Hindlimb muscle (tissue), 1 donor: Measurements from ENCODE around the gene FLYWCH2. TPM values are rescaled to one million over a fixed set of nuclear protein-coding genes. Genes with fewer than 3 reads are reported as not detected.

Experiments
- DNase-seq: peaks from one replicate; pipeline ENCODE4 v3.0.0-alpha.2; 2013
- polyA plus RNA-seq: library from polyadenylated mRNA; unstranded; fragments of 120-200 nt; gene quantifications from one replicate; pipeline ENCODE4 v1.2.1, GENCODE V29; 2013; ENCODE audit not compliant: insufficient read length

Gene FLYWCH2
- 16.1 TPM for polyA plus RNA-seq

DNA sequence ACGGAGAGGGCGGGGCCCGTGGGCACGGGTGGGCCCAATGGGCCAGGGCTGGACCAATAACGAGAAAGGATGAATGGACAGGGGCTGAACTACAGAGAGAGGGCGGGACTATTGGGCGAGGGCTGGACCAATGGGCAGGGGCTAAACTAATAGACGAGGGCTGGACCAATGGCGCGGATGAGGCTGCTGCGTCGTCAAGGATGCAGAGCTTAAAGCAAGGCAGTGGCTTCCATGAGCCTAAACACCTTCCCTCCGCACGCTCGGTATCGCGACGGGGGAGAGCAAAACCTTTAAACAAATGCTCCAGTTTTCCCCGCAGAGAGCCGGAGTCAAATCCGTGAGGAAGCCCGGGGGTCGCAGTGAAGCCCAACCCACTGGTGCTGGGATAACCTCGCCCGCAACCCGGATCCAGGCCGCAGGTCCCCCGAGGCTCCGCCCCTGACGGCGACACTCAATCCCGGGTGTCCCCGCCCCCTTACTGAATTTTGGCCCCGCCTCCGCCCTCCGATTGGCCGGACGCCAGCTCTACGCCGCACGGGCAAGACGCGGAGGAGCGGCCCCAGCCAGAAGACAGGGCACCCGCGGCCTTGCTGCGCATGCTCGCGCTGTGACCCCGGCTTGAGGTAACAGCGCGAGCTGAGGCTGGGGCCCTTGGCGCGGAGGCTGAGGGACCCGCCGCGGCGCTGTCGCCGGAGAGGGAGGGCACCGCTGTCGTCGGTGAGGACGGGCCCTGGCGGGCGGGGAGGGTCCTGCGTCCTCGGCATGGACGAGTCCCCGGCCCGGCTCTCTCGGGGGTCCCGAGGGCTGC is at the start of gene FLYWCH2:
Gene FLYWCH2 (plus strand): TSS at position 566 of the 808 bp plus-strand sequence. CDS start 13,235 bp downstream, outside the sequence.
- peak; percentile 97 for DNase-seq

- no peak for DNase-seq
Measured at GRCh38 chr16:2833776-2834175, 49.2 kb upstream of the FLYWCH2 start.

DNA sequence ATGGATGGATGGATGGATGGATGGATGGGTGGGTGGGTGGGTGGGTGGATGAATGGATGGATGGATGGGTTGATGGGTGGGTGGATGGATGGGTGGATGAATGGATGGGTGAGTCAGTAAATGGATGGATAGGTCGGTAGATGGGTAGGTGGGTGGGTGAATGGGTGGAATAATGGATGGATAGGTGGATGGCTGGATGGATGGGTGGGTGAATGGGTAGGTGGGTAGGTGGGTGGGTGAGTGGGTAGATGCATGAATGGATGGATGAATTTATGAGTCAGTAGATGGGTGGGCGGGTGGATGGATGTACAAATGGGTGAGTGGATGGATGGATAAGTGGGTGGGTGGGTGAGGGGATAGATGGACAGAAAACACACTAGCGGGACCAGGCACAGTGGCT is 48.0 kb upstream of the FLYWCH2 start:
- DNase-seq = no peak

DNA sequence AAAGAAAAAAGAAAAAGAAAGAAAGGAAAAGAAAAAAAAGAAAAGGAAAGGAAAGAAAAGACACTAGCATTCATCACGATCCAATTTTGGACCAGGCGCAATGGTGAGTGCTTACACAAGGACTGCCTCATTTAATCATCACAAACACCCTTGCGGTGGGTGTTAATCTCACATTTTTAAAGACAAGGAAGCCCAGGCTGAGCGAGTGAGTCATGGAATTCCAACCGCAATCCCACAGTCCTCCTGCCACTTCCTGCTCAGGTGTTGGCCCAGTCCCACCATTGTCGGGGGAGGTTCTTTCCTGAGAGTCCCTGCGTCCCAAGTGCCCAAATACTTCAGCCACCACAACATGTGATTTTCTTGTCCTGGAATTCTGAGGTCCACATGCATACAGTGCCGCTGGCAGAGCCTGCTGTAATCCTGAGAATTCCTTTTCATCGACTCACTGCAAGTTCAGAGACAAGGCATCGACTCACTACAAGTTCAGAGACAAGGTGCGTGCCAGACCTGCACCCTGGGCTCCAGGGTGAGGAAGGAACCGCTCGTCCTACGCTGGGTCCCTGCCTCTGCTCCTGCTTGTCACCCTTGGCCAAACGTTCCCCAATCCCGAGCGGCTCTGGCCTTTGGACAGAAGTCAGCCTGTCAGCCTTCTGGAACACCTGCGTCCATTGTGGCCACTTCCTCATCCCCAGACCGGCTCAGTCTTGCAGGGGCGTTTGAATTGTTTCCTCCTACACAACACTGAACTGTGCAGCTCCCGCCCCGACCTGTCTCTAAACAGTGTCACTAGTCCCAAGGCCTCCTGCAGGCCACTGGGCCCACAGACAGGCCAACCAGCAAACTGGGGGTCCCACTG is 47.1 kb upstream of the FLYWCH2 start:
- DNase-seq = no peak

DNA sequence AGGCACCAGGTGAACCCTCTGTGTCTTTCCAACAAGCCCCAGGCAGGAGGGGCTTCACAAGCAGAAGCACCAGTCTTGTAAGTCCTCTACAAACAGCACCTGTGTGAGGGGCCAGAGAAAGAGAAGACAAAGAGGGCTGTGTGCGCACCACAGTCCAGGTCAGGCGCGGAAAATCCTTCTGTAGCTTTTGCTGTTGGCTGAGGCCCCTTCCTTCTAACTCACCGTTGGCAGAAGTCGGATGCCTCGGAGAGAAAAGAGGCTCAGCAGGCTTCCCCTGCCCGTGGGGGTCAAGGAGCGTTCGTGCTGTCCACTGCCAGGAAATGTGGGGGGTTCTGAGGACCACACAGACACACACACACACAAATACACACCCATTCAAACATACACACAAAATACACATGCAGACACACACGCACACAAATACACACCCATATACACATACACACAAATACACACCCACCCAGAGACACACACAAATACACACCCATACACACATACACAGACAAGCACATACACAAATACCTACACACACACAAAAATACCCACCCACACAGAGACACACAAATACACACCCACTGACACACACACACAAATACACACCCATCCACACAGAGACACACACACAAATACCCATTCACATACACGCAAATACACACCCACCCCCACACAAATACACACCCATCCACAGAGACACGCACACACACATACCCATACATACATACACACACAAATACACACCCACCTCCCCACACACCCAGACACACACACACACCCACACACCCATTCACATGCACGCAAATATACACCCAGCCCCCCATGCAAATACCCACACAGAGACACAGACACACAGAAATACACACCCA is 46.1 kb upstream of the FLYWCH2 start:
- DNase-seq = no peak

GRCh38 chr16:2838928-2839327 is 44.1 kb upstream of the FLYWCH2 start:
- DNase-seq = peak; percentile 51

DNA sequence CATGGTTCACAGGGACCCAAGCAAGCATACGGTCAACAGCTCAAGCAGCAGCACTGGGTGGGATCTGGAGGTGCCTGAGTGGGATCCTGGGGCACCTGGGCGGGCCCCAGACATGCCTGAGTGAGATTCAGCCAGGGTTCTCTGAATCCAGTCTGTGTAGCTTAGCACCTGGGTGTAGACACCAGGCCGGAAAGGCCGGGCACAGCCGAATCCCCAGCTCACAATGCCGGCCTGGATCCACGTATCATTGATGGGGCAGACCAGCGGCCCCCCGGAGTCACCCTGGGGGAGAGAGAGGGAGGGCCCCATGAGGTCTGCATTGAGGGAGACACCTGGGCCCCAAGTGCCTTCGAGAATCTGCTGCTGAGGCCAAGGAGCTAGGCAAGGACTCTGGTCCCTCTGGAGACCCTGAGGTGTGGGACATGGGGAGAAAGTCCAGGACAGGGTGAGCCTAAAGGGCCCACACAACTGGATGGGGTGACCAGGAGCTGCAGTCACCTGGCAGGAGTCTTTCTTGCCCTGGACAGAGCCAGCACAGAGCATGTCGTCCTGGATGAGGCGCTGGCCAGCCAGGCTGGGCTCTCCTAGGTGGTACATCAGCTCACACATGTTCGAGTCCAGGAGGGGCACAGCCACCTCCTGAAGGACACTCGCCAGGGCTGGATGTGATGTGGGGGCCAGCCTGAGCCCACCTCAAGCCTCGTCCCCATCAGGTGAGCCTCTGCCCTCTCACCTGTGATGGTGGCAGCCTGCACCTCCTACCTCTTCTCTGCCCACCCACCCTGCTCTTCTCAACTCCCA is 43.2 kb upstream of the FLYWCH2 start:
- DNase-seq = no peak

GRCh38 chr16:2840914-2841313 is 42.1 kb upstream of the FLYWCH2 start:
- no peak for DNase-seq

- DNase-seq = no peak
Measured at GRCh38 chr16:2841606-2842339, 41.2 kb upstream of the FLYWCH2 start.

DNA sequence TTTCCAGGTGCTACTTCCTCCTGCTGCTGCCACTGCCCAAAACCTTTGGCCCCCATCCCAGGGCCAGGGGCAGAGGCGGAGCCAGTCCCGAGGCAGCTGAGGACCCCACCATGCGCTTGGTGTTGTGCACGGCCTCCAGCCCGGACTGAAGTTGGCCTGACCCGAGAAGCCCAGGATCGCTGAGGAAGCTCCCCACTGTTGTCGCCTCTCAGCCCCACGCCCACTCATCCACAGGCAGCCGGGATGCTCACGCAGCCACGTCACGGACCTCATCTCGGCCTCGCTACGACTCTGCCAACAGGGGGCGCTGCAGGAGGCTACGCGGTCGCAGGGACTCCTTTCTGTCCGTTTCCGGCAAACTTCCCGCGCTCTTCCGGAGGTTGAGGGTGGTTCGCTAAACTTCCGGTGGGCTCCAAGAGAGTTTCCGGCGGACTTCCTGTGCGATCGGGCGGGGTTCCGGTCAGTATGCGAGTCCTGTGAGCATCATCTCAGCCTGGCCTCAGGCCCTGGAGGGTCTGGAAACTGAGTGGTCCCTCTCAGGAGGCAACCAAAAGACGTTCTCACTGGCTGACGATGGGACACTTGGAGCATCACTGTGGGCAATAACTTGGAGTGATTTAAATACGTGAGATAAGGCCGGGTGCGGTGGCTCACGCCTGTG is 40.5 kb upstream of the FLYWCH2 start:
- DNase-seq = peak; percentile 27

- DNase-seq = no peak
Measured at GRCh38 chr16:2843526-2843925, 39.5 kb upstream of the FLYWCH2 start.

DNA sequence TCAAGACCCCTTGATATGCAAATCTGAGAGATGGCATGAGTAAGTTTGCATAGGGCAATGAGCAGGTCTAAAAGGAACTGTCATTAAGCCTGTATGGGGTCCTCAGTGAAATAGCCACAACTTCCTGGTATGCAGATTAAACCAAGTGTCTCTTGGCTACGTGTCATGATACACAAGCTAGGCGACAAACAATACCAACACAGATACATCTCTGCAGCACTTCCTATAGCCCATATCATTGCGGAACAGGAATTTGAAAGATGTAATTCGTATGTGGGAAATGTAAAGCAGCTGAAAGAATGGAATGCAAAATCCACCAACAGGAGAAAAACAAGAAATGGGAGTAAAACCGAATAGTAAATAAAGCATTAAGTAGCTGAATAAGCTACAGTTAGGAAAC is 37.9 kb upstream of the FLYWCH2 start:
- DNase-seq = no peak

DNA sequence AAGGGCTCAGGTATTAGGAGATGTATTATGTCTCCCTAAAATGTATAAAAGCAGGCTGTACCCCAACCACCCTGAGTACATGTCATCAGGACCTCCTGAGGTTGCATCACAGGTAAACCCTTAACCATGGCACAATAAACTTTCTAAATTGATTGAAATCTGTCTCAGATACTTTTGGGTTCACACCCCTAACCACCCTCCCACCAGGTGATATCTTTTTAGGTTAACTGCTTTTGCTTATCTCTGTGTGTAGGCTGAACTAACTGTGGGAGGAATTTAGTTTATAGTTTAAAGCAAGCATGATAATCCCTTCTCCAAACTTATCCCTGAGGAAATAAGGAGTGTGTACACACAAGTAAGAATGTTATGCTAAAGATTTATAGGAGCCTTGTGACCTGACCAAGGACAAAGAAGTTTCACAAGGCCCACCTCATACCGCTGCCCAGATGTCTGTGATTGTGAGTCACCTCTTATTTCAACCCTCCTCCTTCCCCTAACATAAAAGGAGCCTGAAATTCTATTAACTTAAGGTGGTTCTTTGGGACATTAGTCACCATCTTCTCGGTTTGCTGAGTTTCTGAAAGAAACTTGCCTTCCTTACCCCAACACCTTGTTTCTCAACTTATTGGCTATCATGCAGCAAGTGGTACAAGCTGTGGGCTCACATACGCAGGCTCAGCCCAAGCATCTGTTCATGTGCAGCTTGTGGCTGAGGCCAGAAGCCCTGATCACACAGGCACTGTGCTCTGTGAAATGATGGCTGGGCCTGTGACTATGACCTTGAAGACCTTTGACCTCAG is 36.3 kb upstream of the FLYWCH2 start:
- no peak for DNase-seq

DNA sequence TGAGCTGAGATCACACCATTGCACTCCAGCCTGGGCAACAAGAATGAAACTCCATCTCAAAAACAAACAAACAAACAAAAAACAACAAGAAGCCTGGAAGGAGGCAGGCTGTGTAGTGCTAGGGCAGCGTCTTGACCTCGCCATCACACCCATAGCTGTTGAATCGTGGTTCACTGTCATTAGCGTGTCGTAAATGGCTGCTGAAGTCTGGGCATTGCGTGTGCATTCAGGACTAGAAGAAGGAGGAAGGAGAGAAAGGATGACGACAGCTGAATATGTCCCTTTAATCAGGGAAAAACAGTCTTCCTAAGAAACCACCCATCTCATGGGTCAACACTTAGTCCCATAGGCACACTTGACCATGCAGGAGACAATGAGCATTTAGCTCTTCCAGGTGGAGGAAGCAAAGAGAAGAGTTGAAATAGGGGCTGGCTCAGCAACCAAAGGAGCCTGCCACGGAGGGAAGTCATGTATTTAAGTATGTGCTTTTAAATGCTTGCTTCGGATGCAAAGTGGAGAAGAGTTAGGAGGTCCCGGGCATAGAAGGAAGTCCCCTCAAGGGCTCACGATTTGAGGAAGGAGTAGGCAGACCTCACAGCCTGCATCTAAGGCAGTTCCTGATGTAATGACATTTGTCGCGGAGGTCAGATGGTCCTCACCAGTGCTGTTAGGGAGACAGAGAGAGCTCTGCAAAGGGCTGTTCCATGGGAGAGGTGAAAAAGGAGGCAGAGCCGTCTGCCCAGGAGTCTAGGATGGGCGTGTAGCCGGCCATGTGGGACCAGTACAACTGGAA is 33.9 kb upstream of the FLYWCH2 start:
- DNase-seq = no peak

GRCh38 chr16:2852003-2852730 is 30.8 kb upstream of the FLYWCH2 start:
- no peak for DNase-seq

DNA sequence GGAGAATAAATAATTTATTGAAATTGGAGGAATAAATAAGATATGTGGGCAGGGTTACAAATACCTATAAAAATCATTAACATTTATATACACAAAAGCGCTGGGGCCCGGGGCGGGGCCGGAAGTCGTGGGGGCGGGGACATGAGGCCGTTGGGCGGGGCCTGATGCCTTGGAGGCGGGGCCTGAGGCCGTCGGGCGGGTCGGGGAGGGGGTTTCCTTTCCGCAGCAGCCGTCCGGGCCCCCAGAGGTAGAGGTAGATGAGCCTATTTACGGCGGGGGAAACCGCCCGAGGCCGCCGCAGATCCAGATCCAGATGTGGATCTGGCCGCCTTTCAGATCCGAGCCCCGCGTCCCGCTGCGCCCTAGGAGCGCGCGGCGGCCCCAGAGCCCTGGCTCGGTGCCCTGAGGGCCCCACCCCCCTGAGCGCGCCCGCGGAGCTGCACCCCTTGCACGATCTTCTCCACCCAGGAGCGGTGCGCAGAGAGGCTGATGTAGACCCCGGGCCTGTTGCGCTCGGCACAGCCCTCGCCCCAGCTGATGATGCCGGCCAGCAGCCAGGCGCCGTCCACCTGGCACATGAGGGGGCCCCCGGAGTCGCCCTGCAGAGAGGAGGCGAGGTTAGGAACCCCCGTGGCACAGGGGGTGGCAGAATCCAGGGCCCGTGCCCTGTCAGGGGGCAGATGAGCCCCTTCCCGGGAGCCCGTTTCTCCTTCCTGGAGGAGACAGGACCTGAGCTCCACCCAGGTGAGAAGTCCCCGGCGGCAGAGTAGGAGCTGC is 30.1 kb upstream of the FLYWCH2 start:
- no peak for DNase-seq

DNA sequence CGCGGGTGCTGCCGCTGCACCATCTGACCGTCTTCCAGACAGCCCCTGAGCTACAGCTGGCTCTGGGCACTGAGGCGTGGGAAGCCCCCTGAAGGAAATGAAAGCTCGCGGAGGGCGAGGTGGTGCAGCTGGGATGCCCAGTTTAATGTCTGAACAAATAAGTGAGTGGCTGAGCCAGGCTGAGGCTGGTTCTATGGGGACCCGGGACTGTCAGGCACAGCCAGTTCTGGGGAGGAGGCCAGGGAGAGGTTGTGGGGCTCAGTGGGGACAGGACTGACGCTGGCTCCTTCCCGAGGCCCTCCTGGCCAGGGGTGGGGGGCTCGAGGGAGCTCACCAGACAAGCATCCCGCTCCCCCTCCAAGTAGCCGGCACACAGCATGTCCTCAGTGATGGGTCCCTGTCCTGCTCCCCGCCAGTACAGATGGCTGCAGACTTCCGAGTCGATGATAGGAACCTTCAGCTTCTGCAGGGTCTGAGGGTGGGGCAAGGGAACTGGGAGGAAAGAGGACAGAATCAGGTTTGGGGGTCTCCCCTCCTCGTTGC is 29.4 kb upstream of the FLYWCH2 start:
- no peak for DNase-seq
